Activated gamma-delta T cell treated with anti-CD3 and anti-CD28 coated beads, Interleukin-2, amount 50 U/mL, for 16 hours (primary cell): ENCODE measurements around the gene VPS37B.

Experiments used
- DNase-seq: peaks from one replicate; pipeline ENCODE4 v3.0.0-alpha.2; 2020; ENCODE audit warnings: low read depth

Gene VPS37B

GRCh38 chr12:122865268-122866231, 30.4 kb downstream of the VPS37B start:
- DNase-seq: no peak

- DNase-seq: no peak
Measured at GRCh38 chr12:122864894-122865253, 31.1 kb downstream of the VPS37B start.

- no peak for DNase-seq
Measured at GRCh38 chr12:122862872-122863701, 32.8 kb downstream of the VPS37B start.

GRCh38 chr12:122862110-122862634, 33.8 kb downstream of the VPS37B start:
- DNase-seq: no peak

DNA sequence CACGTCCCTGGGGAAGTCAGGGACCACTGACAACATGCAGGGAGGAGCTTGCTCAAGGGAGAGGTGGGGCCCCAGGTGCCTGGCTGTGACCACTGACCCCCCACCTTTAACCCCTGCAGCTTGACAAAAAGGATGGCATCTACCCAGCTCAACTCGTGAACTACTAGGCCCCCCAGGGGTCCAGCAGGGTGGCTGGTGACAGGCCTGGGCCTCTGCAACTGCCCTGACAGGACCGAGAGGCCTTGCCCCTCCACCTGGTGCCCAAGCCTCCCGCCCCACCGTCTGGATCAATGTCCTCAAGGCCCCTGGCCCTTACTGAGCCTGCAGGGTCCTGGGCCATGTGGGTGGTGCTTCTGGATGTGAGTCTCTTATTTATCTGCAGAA, 34.3 kb downstream of the VPS37B start:
- DNase-seq: no peak

- no peak for DNase-seq
Measured at GRCh38 chr12:122860854-122861586, 34.9 kb downstream of the VPS37B start.

GRCh38 chr12:122860040-122860853, 35.7 kb downstream of the VPS37B start:
- DNase-seq: peak; percentile 72

- DNase-seq: no peak
Measured at GRCh38 chr12:122859303-122860039, 36.5 kb downstream of the VPS37B start.

DNA sequence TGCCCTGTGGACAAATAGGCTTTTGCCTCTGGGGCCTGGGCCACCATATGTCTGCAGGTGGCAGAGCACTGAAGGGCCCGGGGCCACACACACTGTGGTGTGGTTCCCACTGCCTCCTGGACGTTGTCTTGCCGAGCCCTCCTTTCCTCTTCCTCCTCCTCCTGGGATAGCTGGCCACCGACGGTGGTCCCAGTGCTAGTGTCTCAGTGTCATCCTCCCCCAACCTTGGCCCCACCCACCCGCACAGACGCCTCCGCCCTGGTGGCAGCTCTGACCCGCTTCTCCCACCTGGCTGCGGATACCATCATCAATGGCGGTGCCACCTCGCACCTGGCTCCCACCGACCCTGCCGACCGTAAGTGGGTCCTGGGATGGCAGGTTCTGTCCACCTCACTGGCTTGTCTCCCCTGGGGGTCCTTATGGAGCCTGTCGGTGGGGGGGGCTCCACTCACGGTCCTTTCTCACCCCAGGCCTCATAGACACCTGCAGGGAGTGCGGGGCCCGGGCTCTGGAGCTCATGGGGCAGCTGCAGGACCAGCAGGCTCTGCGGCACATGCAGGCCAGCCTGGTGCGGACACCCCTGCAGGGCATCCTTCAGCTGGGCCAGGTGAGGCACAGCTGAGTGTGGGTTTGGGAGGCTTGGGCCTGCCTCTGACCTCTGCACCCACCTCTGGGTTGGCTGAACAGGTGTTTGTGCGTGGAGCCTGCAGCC, 37.2 kb downstream of the VPS37B start:
- DNase-seq: no peak

- DNase-seq: no peak
Measured at GRCh38 chr12:122858171-122858570, 37.8 kb downstream of the VPS37B start.

GRCh38 chr12:122856999-122857671, 38.8 kb downstream of the VPS37B start:
- no peak for DNase-seq

DNA sequence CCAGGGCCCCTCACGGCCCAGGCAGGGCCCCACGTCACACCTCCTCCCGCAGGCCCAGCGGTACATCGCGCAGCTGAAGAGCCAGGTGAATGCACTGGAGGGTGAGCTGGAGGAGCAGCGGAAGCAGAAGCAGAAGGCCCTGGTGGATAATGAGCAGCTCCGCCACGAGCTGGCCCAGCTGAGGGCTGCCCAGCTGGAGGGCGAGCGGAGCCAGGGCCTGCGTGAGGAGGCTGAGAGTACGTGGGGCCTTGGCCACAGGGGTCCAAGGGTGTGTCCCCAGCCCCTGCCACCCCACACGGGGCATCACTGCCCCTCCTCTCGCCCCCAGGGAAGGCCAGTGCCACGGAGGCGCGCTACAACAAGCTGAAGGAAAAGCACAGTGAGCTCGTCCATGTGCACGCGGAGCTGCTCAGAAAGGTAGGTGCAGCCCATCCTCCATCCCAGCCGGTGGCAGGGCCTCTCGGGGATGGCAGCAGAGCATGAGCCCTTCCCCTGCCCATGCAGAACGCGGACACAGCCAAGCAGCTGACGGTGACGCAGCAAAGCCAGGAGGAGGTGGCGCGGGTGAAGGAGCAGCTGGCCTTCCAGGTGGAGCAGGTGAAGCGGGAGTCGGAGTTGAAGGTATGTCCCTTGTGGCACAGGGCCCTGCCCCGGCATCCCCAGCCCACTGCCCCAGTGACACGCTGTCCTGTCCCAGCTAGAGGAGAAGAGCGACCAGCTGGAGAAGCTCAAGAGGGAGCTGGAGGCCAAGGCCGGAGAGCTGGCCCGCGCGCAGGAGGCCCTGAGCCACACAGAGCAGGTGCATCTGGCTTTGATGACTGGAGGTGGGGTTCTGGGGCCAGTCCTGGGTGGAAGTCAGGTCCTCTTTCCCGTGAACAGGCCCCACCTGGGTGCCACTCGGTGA, 39.7 kb downstream of the VPS37B start:
- DNase-seq: no peak

- DNase-seq: no peak
Measured at GRCh38 chr12:122855071-122855829, 40.7 kb downstream of the VPS37B start.

GRCh38 chr12:122854554-122854953, 41.4 kb downstream of the VPS37B start:
- no peak for DNase-seq

GRCh38 chr12:122853582-122854245, 42.2 kb downstream of the VPS37B start:
- no peak for DNase-seq

GRCh38 chr12:122852336-122853275, 43.3 kb downstream of the VPS37B start:
- DNase-seq: no peak
